A549 treated with dexamethasone at 1 μM for 4 hours (cell line): ENCODE data around the gene C11orf21. TPM values are rescaled to one million over a fixed set of nuclear protein-coding genes. Genes with fewer than 3 reads are reported as not detected.

Experiments
- total RNA-seq: library from RNA; stranded (reverse); fragments of 200-300 nt; extraction: Qiagen RNA extraction; gene quantifications from 5 replicates; pipeline ENCODE4 v1.2.3, GENCODE V29; 2022

The C11orf21 gene
- not detected in 5 replicates for total RNA-seq

DNA sequence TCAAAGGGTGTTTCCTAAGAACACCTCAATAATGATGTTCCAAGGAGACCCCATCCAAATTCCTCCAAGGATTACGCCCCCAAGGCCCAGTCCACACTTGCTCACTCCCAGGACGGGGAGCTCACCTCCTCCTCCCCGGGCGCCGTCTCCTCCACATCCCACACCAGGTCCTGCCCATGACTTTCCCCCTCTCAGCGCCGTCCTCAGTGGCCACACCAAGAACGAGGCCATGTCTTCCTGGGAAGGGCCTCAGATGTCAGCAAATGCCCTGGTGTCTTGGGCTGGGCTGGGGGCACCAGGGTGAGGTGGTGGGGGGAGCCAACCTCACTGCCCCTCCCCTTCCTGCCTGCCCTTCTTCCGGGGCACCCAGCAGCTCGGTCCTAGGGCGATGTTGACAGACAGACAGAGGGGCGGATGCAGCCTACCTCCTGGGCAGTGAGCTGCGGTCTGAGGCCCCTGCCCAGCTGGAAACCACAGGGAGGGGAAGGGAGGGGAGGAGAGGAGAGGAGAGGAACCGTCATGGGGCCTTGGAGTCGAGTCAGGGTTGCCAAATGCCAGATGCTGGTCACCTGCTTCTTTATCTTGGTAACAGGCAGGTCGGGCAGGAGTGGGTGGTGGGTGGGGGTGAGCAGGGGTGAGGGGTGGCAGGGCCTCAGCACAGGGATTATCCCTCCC is at the start of gene C11orf21, which contains the start of gene TSPAN32:
TSS of gene C11orf21 (minus strand) at position 288 of the 675 bp plus-strand sequence. CDS start at position 178, 110 bp downstream.
TSS of gene TSPAN32 (plus strand) at position 383 of the 675 bp plus-strand sequence. CDS start at position 520, 137 bp downstream.

GRCh38 chr11:2270322-2271076 is 31.2 kb downstream of the C11orf21 start, which contains the start of gene ASCL2:
ASCL2 (minus strand) TSS chr11:2270588; CDS start chr11:2270332, 256 bp downstream.

Other genes with a start within 250 kb of the C11orf21 start
- 1.7 to 2.8 TPM (median 2.4 TPM) in 5 replicates for gene IGF2, start 162.5 kb downstream of the C11orf21 start, total RNA-seq
- not detected in 5 replicates for gene INS, start 140.7 kb downstream of the C11orf21 start, total RNA-seq
- gene TH, start 130.1 kb downstream of the C11orf21 start, total RNA-seq = 0.07 to 0.36 TPM in 2 of 5 replicates, not detected in the others
- 0.04 to 0.05 TPM in 2 of 5 replicates, not detected in the others for gene ASCL2, start 31.3 kb downstream of the C11orf21 start, total RNA-seq
- gene TSPAN32, start 95 bp upstream of the C11orf21 start, total RNA-seq = not detected in 5 replicates
- 298 to 392 TPM (median 381 TPM) in 5 replicates for gene CD81, start 75.4 kb upstream of the C11orf21 start, total RNA-seq
- gene TSSC4, start 98.8 kb upstream of the C11orf21 start, total RNA-seq = 43.3 to 67.5 TPM (median 60.4 TPM) in 5 replicates
- not detected in 5 replicates for gene TRPM5, start 142.6 kb upstream of the C11orf21 start, total RNA-seq
- gene KCNQ1, start 143.1 kb upstream of the C11orf21 start, total RNA-seq = 0.52 to 0.75 TPM (median 0.60 TPM) in 5 replicates